Stimulated activated CD8-positive, alpha-beta memory T cell treated with anti-CD3 and anti-CD28 coated beads, Interleukin-15, amount 100 ng/mL, for 48 hours (primary cell): Measurements from ENCODE around the gene TTC9.
A peak's percentile ranks its signal among the peaks of the same experiment; 100 is the strongest.
"Not testable (repeated sequence)": the region's sequence is repeated elsewhere in the genome, so short reads cannot be mapped to it uniquely, and the experiment has no call there.

ENCODE experiments used
- DNase-seq, 2 donors: peaks; one replicate each; pipeline ENCODE4 v3.0.0-alpha.2; 2020; ENCODE audit warnings: low read depth in 2 of 2

The TTC9 gene

DNA sequence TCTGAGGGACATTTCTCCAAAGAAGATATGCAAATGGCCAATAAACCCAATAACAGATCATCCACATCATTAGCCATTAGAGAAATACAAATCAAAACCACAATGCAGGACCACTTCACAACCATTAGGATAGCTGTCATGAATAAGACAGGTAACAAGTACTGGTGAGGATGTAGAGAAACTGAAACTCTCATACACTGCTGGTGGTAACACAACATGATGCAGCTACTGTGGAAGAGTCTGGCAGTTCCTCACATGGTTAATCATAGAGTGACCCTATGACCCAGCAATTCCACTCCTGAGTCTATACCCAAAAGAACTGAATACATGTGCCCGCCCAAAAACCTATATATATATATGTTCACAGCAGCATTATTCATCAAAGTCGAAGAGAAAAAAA is 39.0 kb downstream of the TTC9 start:
- DNase-seq = no peak

DNA sequence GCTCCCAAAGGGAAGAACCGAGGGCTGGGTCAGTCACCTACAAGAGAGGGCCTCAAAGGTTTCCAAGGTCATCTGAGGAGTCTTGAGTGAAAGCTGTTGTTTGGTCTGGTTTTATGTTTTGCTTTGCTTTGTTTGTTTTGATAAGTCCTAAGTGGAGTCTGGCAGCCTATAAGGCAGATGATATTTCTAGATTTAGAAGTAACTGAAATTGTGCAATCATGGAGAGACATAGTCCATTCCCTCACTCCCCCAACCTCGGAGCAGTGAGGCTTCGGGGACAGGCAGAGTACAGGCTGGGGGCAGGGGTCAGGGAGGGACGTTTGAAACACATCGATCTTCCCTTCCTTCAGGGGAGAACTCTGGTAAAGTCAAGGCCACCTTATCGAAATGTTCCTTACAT is 42.3 kb downstream of the TTC9 start:
- DNase-seq = no peak

DNA sequence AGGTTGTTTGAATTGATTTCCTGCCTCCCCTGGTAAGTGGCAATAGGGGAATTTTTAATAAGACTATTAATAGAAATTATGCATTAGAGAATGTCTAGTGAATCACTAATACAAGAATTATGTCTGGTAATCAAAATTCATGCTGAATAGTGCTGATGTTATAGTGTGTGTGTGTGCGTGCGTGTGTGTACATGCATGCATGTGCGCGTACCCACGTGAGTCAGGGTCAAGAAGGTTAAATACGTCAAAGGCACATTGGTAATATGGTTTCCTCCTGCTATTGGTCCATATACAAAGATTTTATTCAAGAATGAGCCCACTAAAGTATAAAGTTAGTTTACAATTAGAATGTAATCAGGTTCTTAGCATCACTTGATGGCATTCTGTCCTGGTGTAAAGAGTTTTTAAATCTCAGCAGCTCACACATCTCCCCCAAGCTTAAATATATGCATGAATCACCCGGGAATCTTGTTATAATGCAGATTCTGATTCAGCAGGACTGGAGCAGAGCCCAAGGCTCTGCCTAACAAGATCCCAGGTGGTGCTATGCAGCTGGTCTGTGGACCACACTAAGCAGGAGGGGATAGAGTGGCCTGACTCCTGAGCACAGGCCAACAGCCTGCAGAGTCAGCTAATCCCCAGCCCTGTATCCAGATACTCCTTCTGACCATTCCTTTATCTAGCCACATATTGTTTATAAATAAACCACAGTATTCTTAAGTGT is 43.9 kb downstream of the TTC9 start:
- no peak for DNase-seq

DNA sequence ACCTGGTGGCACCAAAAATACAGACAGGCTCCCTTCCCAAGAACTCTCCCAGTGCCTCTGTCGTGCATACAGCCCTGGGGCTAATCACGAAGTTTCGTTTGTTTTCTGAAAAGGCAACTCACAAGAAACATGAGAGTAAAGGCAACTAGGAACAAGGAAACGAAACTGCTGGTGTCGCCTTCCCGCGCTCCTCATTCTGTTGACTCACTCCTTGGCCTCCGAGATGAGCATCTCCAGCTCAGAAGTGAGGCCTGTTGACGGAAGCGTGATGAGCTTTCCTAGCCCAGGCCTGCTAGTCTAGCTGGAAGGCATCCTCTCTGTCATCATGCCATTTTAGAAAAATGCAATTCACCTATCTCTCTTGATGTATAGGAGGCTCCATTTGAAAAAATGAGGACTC is 50.5 kb downstream of the TTC9 start:
- DNase-seq = no peak

DNA sequence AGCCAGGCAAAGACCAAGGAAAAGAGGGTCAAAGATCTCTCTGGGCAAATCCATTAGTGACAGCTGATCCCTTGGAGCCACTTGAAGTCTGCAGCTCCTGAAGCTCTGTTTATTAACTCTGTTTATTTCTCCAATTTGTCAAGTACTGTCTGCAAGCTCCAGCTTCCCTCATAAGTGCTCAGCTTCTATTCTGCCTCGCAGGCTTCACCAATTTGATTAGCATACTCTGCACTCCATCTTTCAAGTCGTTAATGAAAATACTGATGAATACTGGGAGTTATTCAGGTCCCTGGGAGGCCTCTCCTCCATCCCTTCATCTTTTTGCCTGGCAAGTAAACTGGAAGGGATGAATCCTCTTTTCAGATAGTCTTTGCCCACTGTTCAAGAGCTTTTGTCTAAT is 54.3 kb downstream of the TTC9 start:
- DNase-seq = no peak

DNA sequence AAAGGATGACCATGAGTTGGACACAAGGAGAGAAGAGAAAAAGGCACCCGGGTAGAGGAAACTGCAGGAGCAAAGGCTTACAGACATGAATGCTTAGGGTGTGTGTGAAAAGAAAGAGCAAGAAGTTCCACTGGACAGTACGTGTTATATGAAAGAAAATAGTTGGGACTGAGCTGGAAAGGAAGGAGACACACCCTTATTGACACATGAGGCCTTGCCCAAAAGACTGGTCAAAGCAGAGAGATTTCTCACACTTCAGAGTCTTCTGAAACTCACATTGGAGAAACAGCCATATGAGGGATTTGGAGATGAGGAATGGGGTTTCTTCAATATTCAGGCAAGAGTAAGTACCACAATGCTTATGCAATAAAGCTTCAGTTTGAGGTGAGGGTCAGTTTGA is 56.0 kb downstream of the TTC9 start:
- no peak for DNase-seq

DNA sequence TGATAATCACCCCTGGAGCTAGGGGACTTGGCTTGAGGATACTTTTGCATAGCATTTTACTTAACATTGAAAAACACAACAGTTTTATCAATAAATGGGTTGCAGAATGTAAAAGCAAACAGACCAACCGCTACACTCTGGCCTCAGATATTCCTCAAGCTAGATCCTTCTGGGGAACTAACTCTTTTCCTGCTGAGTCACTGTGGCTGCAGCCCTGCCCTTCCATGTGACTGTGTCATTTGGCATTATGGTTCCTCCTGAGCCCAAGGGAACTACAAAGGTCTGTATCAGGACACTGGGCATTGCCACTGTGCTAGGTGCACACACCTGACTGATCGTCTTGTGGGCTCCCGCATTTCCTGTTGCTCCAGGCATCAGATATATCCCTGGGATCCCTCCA is 56.6 kb downstream of the TTC9 start:
- DNase-seq = no peak

DNA sequence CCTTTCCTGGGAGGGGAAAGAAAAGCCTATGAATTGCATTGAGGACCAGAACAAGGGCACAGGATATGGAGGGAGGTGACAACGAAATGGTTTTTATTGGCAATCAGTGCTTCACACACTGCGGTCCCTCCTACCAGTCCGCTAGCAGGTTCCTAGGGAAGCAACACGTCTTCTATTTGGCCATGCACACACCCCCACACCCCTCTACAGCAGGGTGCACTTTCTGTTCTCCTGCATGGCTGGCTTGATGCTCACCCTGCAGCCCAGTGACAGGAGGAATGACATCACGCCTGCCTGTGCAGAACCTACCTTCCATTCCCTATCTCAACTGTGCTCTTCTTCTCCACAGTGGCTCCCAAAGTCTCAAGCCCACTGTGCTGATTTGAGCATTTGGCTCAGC is 57.9 kb downstream of the TTC9 start:
- DNase-seq = no peak

DNA sequence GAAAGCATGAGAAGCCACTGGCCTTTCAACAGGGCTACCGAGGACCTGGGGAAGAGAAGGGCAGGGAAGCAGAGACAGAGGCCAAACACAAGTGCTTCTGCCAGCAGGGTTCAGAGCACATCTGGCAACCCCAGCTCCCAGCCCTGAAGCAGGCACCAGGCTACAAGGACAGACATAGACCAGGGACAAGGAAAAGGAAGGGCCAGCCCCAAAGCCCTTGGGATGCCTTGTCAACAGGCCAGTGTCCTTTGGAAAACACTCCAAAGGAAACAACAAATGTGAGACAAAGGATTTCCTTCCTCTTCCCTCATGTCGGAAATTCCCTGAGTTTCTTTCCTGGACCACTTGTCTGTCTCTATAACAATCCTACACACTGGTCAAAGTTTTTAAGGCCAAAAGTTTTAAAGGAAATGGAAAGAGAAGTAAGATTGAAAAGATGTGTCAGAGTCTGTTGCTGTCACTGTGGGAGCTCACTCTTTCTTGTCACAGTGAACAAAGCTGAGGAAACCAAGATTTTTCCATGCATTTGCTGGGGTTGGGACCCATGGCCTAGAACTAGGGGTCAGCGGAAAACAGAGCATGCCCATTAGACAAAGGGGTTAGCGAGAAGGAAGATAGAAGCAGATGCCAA is 59.4 kb downstream of the TTC9 start:
- no peak for DNase-seq

DNA sequence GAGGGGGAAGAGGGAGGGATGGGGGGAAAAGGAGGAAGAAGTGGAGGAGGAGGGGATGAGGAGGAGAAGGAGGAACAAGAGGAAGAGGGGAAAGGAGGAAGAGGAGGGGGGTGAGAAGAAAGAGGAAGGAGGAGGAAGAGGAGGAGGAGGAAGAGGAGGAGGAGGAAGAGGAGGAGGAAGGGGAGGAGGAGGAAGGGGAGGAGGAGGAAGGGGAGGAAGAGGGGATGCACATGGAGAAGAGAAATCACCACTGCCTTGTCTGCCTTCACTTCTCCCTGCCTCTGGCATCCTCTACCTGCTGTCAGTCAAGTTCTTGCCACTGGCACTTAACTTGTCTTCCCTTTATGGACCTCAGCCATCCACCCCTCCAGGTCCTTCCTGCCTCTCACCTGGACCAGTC is 59.9 kb downstream of the TTC9 start:
- no peak for DNase-seq

DNA sequence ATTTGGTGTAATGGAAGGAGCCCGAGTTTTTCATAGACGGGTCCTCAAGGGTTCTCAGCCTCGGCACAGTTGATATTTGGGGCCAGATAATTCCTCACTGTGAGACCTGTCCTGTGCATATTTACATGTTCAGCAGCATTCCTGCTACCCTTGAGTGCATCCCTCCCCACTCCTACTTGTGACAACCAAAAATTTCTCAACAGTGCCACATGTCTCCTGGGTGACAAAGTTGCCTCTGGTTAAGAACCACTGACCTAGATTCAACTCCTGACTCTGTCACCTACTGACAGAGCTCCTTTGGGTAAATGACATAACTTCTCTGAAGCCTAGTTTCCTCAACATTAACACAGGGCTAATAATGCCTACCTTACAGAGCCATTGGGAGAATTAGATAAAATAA is 60.4 kb downstream of the TTC9 start:
- no peak for DNase-seq

DNA sequence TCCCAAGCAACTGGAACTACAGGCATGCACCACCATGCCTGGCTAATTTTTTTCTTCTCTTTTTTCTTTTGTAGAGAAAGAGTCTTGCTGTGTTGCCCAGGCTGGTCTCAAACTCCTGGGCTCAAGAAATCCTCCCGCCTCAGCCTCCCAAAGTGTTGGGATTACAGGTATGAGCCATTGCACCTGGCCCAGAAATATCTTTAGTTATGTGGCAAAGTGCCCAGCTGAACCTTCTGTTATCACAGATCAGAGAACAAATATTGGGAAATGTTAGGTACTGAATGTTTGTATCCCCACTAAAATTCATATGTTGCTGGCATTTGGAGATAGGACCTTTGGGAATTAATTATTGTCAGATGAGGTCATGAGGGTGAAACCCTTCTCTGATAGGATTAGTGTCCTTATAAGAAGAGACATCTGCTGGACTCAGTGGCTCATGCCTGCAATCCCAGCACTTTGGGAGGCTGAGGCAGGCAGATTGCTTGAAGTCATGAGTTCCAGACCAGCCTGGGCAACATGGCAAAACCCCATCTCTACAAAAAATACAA is 62.0 kb downstream of the TTC9 start:
- not testable (repeated sequence) for DNase-seq

DNA sequence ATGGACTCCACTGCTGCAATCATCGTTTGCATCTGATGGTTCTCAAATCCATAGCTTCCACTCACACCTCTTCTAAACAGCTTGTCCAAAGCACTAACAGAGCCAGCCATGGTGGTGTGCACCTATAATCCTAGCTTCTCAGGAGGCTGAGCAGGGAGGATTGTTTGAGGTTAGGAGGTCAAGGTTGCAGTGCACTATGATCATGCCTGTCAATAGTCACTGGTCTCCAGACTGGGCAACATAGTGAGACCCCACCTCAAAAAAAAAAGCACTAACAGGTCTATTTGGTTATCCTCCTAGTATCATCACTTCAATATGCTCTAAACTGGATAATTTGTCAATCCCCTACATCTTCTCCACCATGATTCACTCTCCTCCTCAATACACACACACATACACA is 63.2 kb downstream of the TTC9 start:
- no peak for DNase-seq

DNA sequence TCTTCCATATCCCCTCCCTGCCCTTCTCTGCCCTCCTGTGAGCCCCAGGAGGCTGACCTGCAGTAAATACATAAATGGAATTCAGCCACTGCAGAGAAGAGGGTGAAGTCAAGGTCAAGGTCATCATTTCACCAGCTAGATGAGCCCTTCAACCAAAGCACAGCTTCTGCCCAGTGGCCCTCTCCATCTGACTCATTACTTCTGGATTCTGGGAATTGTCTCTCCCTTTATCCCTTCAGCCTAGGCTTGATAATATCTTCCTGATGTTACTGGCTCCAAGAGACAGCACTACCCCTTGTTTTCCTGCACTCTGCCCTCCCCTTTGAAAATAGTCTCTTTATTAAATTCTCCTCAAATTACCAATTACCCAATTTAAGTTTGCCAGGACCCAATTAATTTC is 64.5 kb downstream of the TTC9 start:
- no peak for DNase-seq

DNA sequence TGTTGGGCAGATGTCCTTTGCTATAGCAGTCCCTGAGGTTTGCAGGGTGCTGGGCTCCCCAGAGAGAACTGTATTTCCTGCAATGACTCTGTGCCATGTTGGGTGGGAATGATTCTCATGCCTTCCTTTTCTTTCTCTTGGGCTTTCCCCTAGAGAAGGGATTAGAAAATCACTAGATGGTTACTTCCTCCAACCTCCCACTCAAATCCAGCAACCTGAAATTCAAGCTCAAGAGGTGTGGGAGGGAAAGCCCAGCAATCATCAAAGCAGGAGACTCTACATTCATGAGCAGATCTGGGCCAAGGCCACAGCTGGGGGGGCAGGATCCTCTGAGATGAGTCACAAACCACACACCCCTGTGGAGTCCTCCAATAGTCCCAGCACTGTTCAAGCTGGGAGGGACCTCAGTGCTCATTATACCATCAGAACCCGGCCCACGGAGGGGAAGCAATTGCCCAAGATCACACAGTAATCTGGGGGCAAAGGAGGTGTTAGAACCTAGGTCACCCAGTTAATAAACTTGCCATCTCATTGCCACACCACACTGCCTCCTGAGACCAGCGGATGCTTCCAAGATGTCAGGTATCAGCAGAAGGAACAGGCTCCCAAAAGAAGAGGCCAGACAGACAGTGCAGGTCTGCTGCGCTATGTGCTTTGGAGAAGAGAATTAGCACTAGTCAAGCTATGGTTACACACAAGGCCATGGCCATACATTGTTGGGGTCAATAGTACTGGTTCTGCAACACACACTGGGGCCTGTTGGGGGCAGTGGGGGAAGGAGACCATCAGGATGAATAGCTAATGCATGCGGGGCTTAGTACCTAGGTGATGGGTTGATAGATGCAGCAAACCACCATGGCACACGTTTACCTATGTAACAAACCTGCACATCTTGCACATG is 65.7 kb downstream of the TTC9 start:
- peak; percentile 2 to 23 for DNase-seq

DNA sequence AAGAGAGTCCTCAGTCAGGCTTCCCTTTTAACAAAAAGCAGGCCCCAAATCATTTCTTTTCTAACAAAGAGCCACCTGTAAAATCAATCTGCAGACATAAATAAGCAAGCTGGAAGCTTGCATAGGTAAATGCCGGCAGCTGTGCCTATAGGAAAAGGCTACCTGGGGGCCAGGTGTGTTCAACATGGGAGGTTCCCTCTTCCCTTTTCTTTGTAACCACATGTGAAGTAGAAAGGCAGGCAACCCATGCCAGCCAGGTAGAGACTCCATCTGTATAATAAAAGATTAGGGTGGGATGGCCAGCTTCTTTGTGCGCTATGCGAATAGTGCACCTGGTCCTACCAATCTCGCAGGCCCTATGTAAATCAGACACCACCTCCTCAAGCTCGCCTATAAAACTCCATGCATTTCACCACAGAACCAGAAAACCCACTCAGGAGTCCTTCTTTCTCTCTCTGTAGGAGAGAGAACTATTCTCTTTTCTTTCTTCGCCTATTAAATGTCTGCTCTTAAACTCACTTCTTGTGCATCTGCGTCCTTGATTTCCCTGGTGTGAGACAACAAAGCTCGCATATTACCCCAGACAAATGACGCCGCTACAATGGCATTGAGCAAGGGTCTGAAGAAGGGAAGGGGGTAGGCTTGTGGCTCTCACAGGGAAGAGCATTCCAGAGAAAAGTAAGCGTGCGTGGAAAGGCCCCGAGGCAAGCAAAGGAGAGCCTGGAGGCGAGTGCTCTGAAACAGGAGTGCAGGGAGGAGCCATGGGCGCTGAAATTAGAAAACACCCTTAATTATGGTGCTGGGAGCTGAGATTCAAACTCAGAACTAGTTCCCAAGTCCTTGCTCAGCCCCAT is 67.2 kb downstream of the TTC9 start:
- DNase-seq = no peak

DNA sequence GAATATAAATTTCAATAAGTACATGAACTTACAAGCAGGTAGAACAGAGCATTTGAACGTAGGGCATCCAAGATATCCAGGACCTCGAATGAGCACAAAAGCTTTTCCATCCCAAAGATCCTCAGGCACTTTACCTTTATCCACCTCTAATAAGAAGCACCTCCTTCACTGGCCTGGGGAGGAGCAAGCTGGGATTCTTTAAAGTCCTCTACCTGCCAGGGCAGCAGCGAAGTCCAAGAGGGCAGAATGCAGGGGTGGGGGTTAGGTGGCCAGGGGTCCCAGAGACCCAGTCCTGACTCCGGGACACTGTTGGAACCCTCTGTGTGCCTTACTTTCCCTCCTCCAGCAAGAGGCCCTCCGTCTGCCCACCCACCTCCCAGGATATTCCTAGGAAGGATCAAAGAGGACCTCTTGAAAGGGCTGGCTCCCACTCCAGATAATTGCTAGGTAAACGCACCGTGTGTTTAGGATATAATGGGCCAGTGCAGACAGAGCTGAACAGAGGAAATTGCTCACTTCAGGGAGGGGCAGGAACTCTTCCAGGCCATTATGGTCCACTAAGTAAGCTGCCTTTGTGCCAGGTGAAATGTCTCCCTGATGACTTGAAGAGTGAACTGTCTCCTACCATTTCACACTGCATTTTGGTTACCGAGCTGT is 68.1 kb downstream of the TTC9 start:
- no peak for DNase-seq

DNA sequence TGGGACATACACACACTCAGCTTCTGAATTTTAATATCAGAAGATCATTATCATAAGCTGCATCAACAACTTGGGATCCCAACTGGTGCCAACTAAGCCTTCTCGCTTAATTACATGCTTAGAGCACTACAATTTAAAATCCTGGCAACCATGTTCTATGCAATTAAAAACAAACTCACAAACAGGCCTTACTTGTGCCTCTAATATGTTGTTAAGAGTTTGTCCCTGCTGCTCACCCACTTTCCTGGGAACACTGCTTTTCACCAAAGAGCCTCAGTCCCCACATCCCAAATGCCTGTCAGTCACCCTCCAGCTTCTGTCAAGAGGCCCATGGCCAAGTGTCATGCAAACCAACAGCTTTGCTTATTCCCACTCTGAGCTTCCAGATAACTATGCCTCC is 69.7 kb downstream of the TTC9 start:
- no peak for DNase-seq

DNA sequence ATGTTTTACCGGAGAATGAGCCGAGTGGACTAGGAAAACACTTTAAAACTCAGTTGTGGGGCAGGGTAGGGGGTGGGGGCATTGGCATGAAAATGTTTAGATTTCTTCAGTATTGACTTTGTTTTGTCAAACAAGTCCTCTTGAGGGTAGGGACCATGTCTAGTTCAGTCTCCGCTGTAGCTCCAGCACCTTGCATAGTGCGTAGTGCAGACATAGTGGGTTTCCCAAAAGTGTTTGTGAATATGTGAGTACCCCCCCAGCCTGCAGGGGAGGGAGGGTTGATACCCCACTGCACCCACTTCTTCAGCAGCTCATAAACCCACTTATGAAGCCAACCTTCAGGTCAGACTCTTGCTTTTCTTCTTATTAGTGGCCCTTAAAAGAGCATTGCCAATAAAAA is 71.4 kb downstream of the TTC9 start:
- no peak for DNase-seq

DNA sequence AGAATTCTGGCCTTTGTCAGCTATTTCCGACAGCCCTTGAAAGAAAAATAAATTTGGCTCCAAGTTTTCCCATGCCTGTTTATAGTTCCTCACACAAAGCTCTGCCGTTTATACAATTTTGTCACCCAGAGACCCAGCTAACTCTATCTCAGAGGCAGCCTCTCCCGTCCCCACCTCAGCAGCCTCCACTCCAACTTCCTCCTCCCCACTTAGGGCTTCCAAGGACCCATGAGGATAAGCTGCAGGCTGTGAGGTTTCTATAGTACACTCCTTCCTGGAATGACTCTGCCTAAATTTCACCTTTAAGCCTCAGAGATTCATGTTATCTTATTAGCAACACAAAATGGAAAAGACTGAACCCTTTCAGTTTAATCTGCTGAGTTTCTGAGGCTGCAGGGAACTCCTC is 71.8 kb downstream of the TTC9 start:
- no peak for DNase-seq

DNA sequence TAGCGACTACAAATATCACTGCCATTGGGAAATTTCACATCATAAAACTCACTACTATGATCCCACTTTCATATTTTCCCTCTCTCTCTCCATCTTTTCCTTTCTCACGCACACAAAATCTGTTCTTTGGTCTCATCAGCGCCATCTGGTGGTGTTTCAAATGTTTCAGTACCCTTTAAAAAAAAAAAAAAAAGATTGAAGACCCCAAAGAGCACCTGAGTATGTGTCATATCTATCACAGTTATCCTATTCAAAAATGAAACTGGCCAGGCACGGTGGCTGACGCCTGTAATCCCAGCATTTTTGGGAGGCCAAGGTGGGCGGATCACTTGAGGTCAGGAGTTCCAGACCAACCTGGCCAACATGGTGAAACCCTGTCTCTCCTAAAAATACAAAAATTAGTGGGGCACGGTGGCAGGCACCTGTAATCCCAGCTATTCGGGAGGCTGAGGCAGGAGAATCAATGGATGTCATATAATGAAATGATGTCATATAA is 72.4 kb downstream of the TTC9 start:
- peak; percentile 3 to 8 for DNase-seq
